KMS-11 (cell line): Measurements from ENCODE around the gene EEF1AKMT4.
A peak's percentile ranks its signal among the peaks of the same experiment; 100 is the strongest.

ENCODE experiments used
- H2AFZ ChIP-seq: fragments of 200-600 bp; sonication (generic); 2 replicates; pipeline ENCODE4 v1.6.1; 2016; ENCODE audit warnings: antibody characterized with exemption, mixed run types, low read depth
- H3K27ac ChIP-seq: fragments of 200-600 bp; sonication (generic); 2 replicates; pipeline ENCODE4 v1.6.1; 2016; ENCODE audit warnings: mild to moderate bottlenecking, mixed run types
- H3K27me3 ChIP-seq: fragments of 200-600 bp; sonication (generic); 2 replicates; pipeline ENCODE4 v1.6.1; 2017; ENCODE audit warnings: mild to moderate bottlenecking, low read depth, mixed run types, moderate library complexity; ENCODE audit not compliant: insufficient read depth
- H3K36me3 ChIP-seq: fragments of 200-600 bp; sonication (generic); 2 replicates; pipeline ENCODE4 v1.6.1; 2017; ENCODE audit warnings: mild to moderate bottlenecking, mixed run types; ENCODE audit not compliant: insufficient read depth
- H3K4me1 ChIP-seq: fragments of 200-600 bp; sonication (generic); 2 replicates; pipeline ENCODE4 v1.6.1; 2016; ENCODE audit warnings: mild to moderate bottlenecking, low read depth, mixed run types; ENCODE audit not compliant: poor library complexity, severe bottlenecking
- H3K4me2 ChIP-seq: fragments of 200-600 bp; sonication (generic); 2 replicates; pipeline ENCODE4 v1.7.0; 2016; ENCODE audit warnings: mild to moderate bottlenecking, mixed run types
- H3K4me3 ChIP-seq: fragments of 200-600 bp; sonication (generic); IDR thresholded peaks from 2 replicates; pipeline ENCODE4 v1.6.1; 2017; ENCODE audit warnings: low read depth, low read length, mixed read lengths; ENCODE audit not compliant: insufficient read depth
- H3K79me2 ChIP-seq: fragments of 200-600 bp; sonication (generic); 2 replicates; pipeline ENCODE4 v1.6.1; 2016; ENCODE audit warnings: low read depth, mixed run types; ENCODE audit not compliant: insufficient read depth
- H3K9ac ChIP-seq: fragments of 200-600 bp; sonication (generic); 2 replicates; pipeline ENCODE4 v1.6.1; 2016; ENCODE audit warnings: mild to moderate bottlenecking, mixed run types
- H4K20me1 ChIP-seq: fragments of 200-600 bp; sonication (generic); 2 replicates; pipeline ENCODE4 v1.6.1; 2016; ENCODE audit warnings: mild to moderate bottlenecking, mixed run types; ENCODE audit not compliant: insufficient read depth
- TF ChIP-seq, protein P1 (sequence below): fragments of 200-600 bp; sonication (generic); conservative IDR thresholded peaks from 2 replicates; pipeline ENCODE4 v1.6.1; 2017; ENCODE audit warnings: low read depth, mild to moderate bottlenecking, antibody characterized with exemption, low read length, moderate library complexity, mixed read lengths

Gene EEF1AKMT4

DNA sequence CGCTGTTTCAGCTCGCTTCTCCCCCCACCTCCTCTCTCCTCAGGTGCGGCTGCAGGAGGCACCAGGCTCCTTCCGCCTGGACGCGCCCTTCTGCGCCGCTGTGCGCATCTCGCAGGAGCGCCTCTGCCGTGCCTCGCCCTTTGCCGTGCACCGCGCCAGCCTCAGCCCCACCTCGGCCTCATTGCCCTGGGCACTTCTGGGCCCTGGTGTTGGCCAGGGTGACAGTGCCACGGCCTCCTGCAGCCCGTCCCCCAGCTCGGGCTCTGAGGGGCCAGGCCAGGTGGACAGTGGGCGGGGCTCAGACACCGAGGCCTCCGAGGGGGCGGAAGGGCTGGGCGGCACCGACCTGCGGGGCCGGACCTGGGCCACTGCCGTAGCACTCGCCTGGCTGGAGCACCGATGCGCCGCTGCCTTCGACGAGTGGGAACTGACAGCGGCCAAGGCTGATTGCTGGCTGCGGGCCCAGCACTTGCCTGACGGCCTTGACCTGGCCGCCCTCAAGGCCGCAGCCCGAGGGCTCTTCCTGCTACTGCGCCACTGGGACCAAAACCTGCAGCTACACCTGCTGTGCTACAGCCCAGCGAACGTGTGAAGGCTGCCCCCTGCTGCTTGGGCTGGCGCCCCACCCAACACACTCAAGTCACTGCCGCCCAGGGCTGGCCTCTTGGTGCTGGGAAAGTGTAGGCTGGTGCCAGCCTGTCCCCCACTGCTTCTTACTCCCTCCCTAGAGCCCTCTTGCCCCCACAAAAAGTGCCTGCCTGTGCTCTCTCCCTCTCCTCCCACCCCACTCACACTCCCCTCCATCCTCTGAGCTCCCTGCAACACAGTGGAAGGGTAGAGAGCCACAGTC is 7.8 kb upstream of the EEF1AKMT4 start:
- H3K4me1 ChIP-seq = no peaks in the 10 kb centered on the region
- H3K9ac ChIP-seq = no peak overlapping the region
- no peaks in the 10 kb centered on the region for H3K36me3 ChIP-seq
- no peak overlapping the region for H3K4me2 ChIP-seq
- H3K79me2 ChIP-seq = 0 out of 2 replicates have a peak, but pooled peaks cover 7% of the 10 kb centered on the region
- H3K4me3 ChIP-seq = no peak overlapping the region
- H3K27ac ChIP-seq = no peak overlapping the region
- no peaks in the 10 kb centered on the region; the same call in 1 of the 2 replicates for H3K27me3 ChIP-seq
- TF ChIP-seq, protein P1, sequence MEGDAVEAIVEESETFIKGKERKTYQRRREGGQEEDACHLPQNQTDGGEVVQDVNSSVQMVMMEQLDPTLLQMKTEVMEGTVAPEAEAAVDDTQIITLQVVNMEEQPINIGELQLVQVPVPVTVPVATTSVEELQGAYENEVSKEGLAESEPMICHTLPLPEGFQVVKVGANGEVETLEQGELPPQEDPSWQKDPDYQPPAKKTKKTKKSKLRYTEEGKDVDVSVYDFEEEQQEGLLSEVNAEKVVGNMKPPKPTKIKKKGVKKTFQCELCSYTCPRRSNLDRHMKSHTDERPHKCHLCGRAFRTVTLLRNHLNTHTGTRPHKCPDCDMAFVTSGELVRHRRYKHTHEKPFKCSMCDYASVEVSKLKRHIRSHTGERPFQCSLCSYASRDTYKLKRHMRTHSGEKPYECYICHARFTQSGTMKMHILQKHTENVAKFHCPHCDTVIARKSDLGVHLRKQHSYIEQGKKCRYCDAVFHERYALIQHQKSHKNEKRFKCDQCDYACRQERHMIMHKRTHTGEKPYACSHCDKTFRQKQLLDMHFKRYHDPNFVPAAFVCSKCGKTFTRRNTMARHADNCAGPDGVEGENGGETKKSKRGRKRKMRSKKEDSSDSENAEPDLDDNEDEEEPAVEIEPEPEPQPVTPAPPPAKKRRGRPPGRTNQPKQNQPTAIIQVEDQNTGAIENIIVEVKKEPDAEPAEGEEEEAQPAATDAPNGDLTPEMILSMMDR = no peak
- H4K20me1 ChIP-seq = no peaks in the 10 kb centered on the region
- H2AFZ ChIP-seq = no peak overlapping the region

DNA sequence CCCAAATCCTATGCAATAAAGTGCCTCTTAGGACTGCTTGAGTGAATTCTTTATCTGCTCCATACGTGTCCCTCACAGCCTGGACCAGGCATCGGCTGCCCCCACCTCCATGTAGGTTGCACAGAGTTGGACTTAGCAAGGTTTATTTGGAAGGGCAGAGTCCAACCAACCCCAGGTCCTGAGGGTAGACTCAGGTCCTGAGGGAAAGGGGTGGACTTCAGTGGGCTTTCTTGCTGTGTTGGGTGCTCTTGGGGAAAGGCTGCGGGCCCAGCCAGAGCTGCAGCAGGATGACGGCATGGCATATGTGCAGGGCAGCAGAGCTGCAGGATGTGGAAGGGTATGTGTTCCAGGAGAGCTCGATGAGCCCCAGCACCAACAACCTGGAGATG is 7.2 kb upstream of the EEF1AKMT4 start:
- Histone ChIP-seq H3K27ac (no peak overlapping the region), H3K36me3 (no peaks in the 10 kb centered on the region), H3K9ac (no peak overlapping the region), H4K20me1 (no peaks in the 10 kb centered on the region), H3K4me3 (no peak overlapping the region), H3K4me1 (no peaks in the 10 kb centered on the region), H3K79me2 (peaks cover 13% of the 10 kb centered on the region; the same call in 1 of the 2 replicates), H3K4me2 (no peak overlapping the region), H2AFZ (no peak overlapping the region), H3K27me3 (no peaks in the 10 kb centered on the region; the same call in 1 of the 2 replicates)
- TF ChIP-seq, protein P1 = no peak

DNA sequence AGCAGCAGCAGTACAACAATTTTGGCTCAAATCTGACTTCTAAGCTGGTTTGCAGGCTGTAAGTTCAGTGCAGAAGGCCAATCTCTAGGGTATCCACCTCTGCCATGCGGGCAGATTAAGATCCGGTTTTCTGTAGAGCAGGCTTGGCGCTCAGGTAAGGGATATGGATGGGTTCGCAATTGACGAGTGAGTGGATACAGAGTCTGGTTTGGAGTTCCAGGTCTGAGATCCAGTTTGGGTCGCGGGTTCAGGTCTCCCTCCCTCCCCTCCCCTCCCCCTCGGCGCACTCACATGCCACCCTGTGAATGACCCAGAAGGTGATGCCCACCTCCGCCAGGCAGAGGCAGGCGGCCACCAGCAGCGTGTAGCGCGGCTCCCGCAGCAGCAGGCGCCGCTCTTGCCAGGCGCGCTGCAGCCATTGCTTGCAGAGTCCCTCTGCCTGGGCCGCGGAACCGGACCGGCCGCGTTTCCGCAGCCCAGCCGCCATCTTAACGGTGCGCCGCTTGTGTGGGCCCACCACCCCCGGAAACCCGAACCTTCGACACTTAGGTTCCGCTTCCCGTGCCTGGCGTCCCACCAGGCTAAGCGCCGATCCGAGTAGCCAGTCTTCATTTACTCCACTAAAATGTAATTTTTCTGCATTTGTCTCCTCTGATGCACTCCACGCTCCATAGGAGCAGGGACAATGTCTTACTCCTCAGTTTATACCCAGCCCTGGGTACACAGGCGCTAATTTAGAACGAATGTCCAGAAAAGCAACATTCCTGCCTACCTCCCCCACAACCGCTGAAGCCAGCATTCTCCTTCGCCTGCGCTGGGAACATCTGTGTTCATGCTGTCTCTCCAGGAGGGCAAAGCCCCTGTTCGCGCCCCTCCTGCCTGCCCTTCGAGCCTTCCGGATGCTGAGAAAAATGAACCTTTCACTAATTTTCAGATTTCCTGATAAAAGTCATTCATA is 739 bp upstream of the EEF1AKMT4 start, which contains the start of gene ALG3:
Gene ALG3, minus strand, starts transcription at position 509 of the 958 bp plus-strand sequence. Its CDS starts 22 bp downstream, at position 487.
- no peaks in the 10 kb centered on the region for H4K20me1 ChIP-seq
- peak within 1 kb of the TSS; percentile 98 for H3K27ac ChIP-seq
- H3K79me2 ChIP-seq = peaks cover 45% of the 10 kb centered on the region
- H2AFZ ChIP-seq = peak within 1 kb of the TSS; percentile 96
- H3K27me3 ChIP-seq = no peaks in the 10 kb centered on the region
- TF ChIP-seq, protein P1 = no peak
- H3K36me3 ChIP-seq = no peaks in the 10 kb centered on the region
- H3K4me1 ChIP-seq = peaks cover 14% of the 10 kb centered on the region
- peak within 1 kb of the TSS; percentile 86 for H3K4me3 ChIP-seq
- peak within 1 kb of the TSS; percentile 98 for H3K9ac ChIP-seq
- peak within 1 kb of the TSS; percentile 98 for H3K4me2 ChIP-seq

GRCh38 chr3:184250167-184250828 is 826 bp downstream of the EEF1AKMT4 start:
- Histone ChIP-seq H3K79me2 (peaks cover 45% of the 10 kb centered on the region), H3K4me3 (peak overlapping the region; percentile 86), H3K9ac (peak overlapping the region; percentile 98), H3K4me2 (peak overlapping the region; percentile 59), H2AFZ (peak overlapping the region; percentile 86), H4K20me1 (no peaks in the 10 kb centered on the region), H3K27ac (peak overlapping the region; percentile 98), H3K27me3 (no peaks in the 10 kb centered on the region), H3K36me3 (no peaks in the 10 kb centered on the region), H3K4me1 (peaks cover 14% of the 10 kb centered on the region)
- TF ChIP-seq, protein P1 = peak; percentile 96
